ENCODE measurements around the gene LMTK3. TPM values are rescaled to one million over a fixed set of nuclear protein-coding genes. Genes with fewer than 3 reads are reported as not detected.

The LMTK3 gene
- polyA plus RNA-seq, 6 donors from 2014 or later: not detected

DNA sequence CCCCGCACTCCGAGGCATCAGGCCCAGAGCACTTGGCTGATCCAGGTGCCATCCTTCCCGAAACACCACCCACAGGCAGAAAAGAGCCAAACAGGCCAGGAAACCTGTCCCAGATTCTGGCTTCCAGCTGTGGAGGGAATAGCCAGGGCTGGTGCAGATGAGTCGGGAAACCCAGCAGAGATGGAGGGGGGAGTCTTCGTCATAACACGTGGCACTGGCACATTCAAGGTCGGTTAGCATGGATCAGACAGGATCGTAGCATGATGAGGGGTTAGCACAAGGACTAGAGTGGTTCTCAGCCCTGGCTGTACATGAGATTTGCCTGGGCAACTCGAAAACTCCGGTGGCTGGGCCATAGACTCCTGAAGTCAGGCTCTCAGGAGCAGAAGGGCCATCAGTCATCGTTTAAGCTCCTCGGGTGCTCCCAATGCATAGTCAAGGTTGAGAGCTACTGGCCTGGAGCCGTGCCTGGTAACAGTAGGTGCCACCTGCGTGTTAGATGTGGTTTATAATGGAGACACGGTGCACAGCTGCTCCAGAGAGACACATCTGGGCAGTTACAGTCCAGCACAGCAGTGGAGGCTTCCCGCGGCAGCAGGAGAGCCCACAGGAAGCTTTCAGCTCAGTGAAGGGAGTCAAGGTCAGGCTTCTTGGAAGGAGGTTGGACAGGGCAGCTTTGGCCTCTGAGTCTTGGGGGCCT, 36.1 kb downstream of the LMTK3 start:
- Mint-ChIP-seq H3K36me3 (peaks cover 4 to 15% of the 10 kb centered on the region in 2 donors), H3K27ac (peak overlapping the region in 1 of 6 donors; percentile 30), H3K9me3 (no peaks in the 10 kb centered on the region), H3K27me3 (no peaks in the 10 kb centered on the region), H3K4me1 (peaks cover 14 to 21% (median 17%) of the 10 kb centered on the region in 3 donors), H3K4me3 (peak overlapping the region in 1 of 8 donors; percentile 42)
- DNase-seq: no peak
- ATAC-seq (ENCODE audit: low read depth in 2 of 2): no peak

DNA sequence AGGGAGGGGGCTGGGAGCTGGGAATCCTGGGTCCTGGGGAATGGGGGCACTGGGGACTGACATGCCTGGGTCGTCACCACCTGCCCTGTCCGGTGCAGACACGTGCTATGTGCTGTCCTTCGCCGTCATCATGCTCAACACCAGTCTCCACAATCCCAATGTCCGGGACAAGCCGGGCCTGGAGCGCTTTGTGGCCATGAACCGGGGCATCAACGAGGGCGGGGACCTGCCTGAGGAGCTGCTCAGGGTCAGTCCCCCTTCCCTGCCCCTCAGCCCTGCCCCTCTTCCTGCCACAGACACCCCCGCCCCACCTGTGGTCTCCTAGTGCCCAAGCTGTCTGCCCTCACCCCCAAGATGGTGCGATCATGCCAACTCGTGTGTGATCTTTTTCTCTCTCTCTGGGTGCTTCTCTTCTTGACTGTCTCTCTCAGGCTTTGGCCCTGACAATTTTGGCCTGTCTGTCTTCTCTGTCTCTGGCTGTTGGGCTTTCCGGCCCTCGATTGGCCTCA, 37.5 kb downstream of the LMTK3 start:
- H3K9me3 Mint-ChIP-seq: no peaks in the 10 kb centered on the region
- H3K36me3 Mint-ChIP-seq: peaks cover 4 to 16% of the 10 kb centered on the region in 2 donors
- no peak for ATAC-seq (ENCODE audit: low read depth in 2 of 2)
- peaks cover 14 to 21% (median 18%) of the 10 kb centered on the region in 3 donors for H3K4me1 Mint-ChIP-seq
- peak overlapping the region in 1 of 8 donors; percentile 42 for H3K4me3 Mint-ChIP-seq
- H3K27ac Mint-ChIP-seq: peak overlapping the region in 1 of 6 donors; percentile 37
- no peak for DNase-seq
- H3K27me3 Mint-ChIP-seq: no peaks in the 10 kb centered on the region

DNA sequence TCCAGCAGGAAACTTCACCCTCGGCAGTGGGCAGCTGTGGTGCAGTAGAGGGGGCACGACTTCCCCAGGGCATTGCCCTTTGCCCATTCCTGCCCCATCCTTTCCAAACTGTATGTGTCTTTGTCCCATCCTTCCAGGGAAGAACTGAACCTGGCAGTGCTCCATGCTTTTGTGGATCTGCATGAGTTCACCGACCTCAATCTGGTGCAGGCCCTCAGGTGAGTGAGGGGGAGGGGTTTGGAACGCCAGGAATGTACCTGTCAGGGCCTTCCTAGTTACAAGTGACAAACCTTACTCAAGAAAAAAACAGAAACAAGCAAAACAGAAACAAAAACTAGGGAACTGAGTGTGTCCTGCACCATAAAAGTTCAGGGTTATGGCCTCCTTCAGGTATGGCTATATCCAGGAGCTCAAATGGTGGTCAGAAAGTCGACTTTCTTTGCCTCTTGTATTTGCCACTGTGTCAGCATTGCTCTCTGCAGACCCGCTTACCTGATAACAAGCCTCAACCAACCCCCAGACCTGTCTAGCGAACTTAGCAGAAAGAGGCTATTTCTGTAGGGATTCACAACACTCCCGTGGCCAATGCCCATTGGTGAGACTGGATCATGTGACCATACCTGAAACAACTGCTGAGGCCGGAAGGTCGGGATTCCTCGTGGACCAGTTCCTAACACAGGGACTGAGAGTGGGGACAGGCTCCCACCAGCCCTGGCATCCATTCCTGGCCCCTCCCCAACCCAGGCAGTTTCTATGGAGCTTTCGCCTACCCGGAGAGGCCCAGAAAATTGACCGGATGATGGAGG, 38.3 kb downstream of the LMTK3 start:
- peak overlapping the region in 1 of 6 donors; percentile 38 for H3K27ac Mint-ChIP-seq
- peak overlapping the region in 1 of 8 donors; percentile 78 for H3K4me3 Mint-ChIP-seq
- no peaks in the 10 kb centered on the region for H3K27me3 Mint-ChIP-seq
- peaks cover 14 to 28% (median 20%) of the 10 kb centered on the region in 3 donors for H3K4me1 Mint-ChIP-seq
- H3K9me3 Mint-ChIP-seq: no peaks in the 10 kb centered on the region
- DNase-seq: no peak
- ATAC-seq (ENCODE audit: low read depth in 2 of 2): no peak
- peaks cover 4 to 16% of the 10 kb centered on the region in 2 donors for H3K36me3 Mint-ChIP-seq

DNA sequence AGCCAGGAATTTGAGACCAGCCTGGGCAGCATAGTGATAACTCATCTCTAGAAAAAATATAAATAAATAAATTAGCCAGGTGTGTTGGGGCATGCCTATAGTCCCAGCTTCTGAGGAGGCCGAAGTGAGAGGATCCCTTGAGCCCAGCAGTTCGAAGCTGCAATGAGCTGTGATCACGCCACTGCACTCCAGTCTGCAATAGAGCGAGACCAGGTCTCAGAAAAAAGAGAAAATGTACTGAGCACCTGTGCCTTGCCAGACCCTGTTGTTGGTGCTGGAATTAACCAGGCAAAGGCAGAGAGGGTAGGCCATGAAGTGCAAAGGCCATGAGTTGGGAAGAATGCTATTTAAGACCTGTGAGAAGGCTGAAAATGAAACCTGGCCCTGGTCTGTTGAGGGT, 39.8 kb downstream of the LMTK3 start:
- Mint-ChIP-seq H3K36me3 (peaks cover 4 to 16% of the 10 kb centered on the region in 2 donors), H3K27me3 (no peaks in the 10 kb centered on the region), H3K4me3 (peak overlapping the region in 2 of 8 donors; percentile 39 to 88), H3K9me3 (no peaks in the 10 kb centered on the region), H3K27ac (no peak overlapping the region), H3K4me1 (peaks cover 18 to 35% (median 28%) of the 10 kb centered on the region in 3 donors)
- no peak for ATAC-seq (ENCODE audit: low read depth in 2 of 2)
- DNase-seq: no peak

DNA sequence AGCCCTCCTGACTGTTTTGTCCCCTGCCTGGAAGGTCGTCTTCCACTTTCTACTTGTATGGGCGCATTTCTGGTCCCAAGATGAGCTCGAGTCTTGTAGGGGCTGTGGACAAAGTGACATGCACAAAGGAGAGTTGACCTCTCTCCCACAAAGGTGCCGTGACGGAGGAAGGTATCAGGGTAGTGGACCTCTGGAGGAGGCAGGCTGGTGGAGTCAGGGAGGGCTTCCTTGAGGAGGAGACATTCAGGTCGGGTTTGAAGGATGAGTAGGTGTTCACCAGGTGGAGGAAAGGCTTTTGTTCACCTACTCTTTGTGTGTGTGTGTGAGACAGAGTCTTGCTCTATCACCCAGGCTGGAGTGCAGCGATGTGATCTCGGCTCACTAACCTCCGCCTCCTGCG, 40.8 kb downstream of the LMTK3 start:
- H3K4me1 Mint-ChIP-seq: peaks cover 18 to 35% (median 28%) of the 10 kb centered on the region in 3 donors
- ATAC-seq (ENCODE audit: low read depth in 2 of 2) (no peak), DNase-seq (no peak)
- peak overlapping the region; percentile 13 to 96 (median 82) for H3K4me3 Mint-ChIP-seq
- H3K36me3 Mint-ChIP-seq: peaks cover 4 to 16% of the 10 kb centered on the region in 2 donors
- no peaks in the 10 kb centered on the region for H3K27me3 Mint-ChIP-seq
- H3K9me3 Mint-ChIP-seq: no peaks in the 10 kb centered on the region
- H3K27ac Mint-ChIP-seq: peak overlapping the region in 3 of 6 donors; percentile 34 to 57 (median 38)

DNA sequence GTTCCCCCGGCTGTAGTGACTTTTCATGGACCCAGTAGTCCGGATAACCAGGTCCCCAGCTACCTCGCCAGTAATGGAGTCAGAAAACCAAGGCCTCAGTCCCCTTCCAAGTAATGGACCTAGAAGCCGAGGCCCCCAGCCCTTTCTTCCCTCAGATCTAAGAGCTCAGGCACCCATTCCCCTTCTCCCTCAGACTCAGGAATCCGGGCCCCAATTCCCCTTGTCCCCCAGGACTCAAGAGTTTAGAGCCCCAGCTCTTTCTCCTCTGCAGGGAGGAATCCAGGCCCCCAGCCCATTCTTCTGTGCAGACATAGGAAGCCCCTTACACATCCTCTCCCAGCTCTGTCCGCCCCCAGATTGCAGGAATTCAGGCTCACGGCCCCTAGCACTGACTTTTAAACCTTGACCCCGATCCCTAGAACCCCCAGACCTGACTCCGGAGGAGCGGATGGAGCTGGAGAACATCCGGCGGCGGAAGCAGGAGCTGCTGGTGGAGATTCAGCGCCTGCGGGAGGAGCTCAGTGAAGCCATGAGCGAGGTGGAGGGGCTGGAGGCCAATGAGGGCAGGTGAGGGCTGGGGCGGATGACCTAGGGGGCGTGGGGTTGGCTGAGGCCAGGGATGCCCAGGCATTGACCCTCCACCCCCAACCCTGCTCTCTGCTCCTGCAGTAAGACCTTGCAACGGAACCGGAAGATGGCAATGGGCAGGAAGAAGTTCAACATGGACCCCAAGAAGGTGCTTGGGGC, 41.5 kb downstream of the LMTK3 start:
- Mint-ChIP-seq H3K9me3 (no peaks in the 10 kb centered on the region), H3K4me1 (peaks cover 18 to 33% (median 28%) of the 10 kb centered on the region in 3 donors)

DNA sequence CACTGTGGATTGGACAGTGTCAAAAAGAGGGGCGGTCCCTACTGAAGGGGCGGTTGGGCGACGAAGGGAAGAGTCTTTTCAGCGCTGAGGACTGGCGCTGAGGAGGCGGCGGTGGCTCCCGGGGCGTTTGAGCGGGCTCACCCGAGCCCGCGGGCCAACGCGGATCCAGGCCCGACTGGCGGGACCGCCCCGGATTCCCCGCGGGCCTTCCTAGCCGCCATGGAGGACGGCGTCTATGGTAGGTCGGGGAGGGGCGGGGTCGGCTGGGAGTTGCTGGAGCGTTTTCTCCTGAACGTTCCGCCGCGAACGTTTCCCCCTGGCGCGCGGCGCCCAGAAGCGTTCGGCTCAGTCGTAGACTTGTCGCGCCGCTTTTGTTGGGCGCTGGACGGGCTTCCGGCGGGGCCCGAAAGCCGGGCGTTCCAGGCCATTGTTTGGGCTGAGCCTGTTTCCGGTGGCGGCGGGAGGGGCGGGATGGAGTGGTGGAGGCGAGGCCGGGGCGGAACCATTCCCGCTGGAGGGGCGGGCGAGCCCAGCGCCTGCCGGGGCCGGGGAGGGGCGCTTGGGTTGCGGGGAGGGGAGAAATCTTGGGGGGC, 42.2 kb downstream of the LMTK3 start, which contains the start of gene CYTH2:
TSS of gene CYTH2 (plus strand) at position 81 of the 593 bp plus-strand sequence. CDS start at position 220, 139 bp downstream.
- Mint-ChIP-seq H3K27me3 (no peaks in the 10 kb centered on the region), H3K27ac (peak within 1 kb of the TSS; percentile 81 to 98 (median 96)), H3K36me3 (peaks cover 2 to 12% of the 10 kb centered on the region in 2 donors), H3K9me3 (no peaks in the 10 kb centered on the region), H3K4me1 (peaks cover 18 to 33% (median 28%) of the 10 kb centered on the region in 3 donors), H3K4me3 (peak within 1 kb of the TSS; percentile 85 to 96 (median 94))
- no peak for DNase-seq
- ATAC-seq (ENCODE audit: low read depth in 2 of 2): no peak

More for the DNA sequence above, 41.5 kb downstream of the LMTK3 start:
- H3K4me3 Mint-ChIP-seq: peak overlapping the region; percentile 85 to 96 (median 94)
- ATAC-seq (ENCODE audit: low read depth in 2 of 2): no peak
- H3K36me3 Mint-ChIP-seq: peaks cover 4 to 16% of the 10 kb centered on the region in 2 donors
- no peak for DNase-seq
- peak overlapping the region in 4 of 6 donors; percentile 77 to 86 (median 83) for H3K27ac Mint-ChIP-seq
- H3K27me3 Mint-ChIP-seq: no peaks in the 10 kb centered on the region

DNA sequence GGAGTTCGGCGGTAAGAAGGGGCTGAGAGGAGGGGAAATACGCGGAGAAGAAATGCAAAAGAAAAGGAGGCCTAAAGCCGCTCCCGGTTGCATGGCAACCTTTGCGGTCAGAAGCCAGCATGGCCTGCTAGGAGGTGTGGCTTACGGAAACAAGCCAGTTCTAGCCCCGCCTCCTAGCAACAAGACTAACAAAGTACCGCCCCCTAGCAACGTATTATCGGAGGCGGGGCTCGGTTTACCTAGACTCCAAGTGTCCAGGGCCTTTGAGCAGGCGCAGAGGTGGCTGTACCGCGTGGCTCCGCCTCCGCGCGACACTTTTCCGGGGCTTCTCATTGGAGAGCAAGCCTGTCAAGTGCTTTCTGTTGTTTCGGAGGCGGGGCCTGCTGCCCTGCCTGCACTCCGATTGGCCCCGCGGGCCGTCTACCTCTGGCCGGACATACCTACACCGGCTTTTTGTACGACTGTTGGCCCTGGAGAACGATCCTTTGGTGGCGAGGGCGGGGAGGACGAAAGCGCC, 42.8 kb downstream of the LMTK3 start:
- H3K4me3 Mint-ChIP-seq: peak overlapping the region; percentile 85 to 96 (median 94)
- peaks cover 21 to 33% (median 32%) of the 10 kb centered on the region in 3 donors for H3K4me1 Mint-ChIP-seq
- DNase-seq: peak; percentile 100
- peak overlapping the region; percentile 56 to 98 (median 96) for H3K27ac Mint-ChIP-seq
- ATAC-seq (ENCODE audit: low read depth in 2 of 2): peak; percentile 86 to 89
- peaks cover 0 to 8% of the 10 kb centered on the region in 2 donors for H3K36me3 Mint-ChIP-seq
- H3K9me3 Mint-ChIP-seq: no peaks in the 10 kb centered on the region
- H3K27me3 Mint-ChIP-seq: no peaks in the 10 kb centered on the region

DNA sequence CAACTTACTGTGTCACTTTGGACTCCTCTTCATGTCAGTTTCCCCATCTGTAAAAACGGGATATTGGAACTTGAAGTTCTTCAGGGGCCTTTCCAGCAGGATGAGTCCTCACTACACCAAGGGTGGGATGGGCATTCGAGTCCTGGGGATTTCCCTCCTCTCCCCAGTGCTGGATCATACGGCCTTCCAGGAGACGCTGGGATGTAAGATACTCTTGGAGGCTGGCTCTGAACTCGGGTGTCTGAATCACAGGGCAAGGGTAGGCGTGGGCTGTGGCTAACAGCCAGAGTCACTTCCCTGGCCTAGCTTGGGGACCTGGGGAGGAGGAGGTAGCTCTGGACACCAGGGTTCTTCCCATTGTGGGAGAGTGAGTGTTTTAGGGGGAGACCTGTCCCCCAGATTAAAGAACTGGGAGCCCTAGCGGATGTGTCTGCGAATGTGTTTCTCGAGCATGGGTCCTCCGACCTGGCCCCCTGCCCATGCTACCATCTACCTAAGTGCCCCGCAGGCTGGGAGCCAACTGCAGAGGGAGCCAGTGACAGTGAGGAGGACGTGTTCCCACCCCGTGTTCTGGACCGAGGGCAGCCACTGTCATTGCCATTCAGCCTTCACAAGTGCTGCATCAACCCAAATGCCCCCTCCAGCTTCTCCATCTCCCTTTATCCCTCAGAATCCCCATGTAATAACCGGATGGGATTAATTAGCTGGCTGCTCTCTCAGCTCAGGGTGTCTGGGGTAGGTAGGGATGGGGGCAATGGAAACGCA, 44.9 kb downstream of the LMTK3 start:
- Mint-ChIP-seq H3K27ac (peak overlapping the region in 2 of 6 donors; percentile 18 to 23), H3K9me3 (no peaks in the 10 kb centered on the region), H3K4me3 (peak overlapping the region in 5 of 8 donors; percentile 8 to 64 (median 29)), H3K27me3 (no peaks in the 10 kb centered on the region), H3K4me1 (peaks cover 17 to 33% (median 31%) of the 10 kb centered on the region in 3 donors), H3K36me3 (peaks cover 0 to 8% of the 10 kb centered on the region in 2 donors)
- DNase-seq (no peak), ATAC-seq (ENCODE audit: low read depth in 2 of 2) (no peak)

DNA sequence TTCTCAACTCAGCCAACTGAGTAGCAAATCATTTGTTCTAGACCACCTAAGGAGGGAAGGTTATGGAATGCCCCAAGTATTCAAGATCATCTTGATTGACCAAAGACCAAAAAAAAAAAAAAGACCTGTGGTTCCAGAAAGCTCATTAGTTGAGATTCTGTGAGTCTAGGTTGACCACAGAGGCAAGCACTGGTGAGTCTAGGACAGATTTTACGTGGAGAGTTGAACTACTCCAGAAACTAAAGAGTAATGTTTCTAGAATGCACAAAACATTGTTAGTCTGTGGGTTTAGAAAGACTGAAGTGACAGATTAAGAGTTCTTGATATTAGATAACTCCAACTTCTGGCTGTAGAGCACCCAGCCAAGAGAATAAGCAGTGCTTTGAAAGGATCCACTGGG, 46.4 kb downstream of the LMTK3 start:
- ATAC-seq (ENCODE audit: low read depth in 2 of 2) (no peak), DNase-seq (no peak)
- H3K9me3 Mint-ChIP-seq: no peaks in the 10 kb centered on the region
- no peaks in the 10 kb centered on the region for H3K27me3 Mint-ChIP-seq
- H3K27ac Mint-ChIP-seq: peak overlapping the region in 1 of 6 donors; percentile 39
- H3K4me3 Mint-ChIP-seq: no peak overlapping the region
- H3K36me3 Mint-ChIP-seq: no peaks in the 10 kb centered on the region
- H3K4me1 Mint-ChIP-seq: peaks cover 13 to 21% (median 19%) of the 10 kb centered on the region in 3 donors

DNA sequence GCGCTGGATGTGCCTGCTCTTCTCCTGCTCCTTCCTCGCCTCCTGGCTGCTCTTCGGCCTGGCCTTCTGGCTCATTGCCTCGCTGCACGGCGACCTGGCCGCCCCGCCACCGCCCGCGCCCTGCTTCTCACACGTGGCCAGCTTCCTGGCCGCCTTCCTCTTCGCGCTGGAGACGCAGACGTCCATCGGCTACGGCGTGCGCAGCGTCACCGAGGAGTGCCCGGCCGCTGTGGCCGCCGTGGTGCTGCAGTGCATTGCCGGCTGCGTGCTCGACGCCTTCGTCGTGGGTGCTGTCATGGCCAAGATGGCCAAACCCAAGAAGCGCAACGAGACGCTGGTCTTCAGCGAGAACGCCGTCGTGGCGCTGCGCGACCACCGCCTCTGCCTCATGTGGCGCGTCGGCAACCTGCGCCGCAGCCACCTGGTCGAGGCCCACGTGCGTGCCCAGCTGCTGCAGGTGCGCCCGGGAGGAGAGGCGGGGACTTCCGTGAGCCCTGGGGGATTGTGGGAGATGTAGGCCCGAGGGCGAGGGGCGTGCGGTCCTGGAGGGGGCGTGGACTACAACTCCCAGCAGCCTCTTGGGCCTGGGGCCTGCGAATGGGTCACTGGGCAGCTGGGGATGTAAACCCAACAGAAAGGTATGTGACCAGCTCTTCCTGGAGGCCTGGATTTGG, 49.5 kb downstream of the LMTK3 start:
- ATAC-seq (ENCODE audit: low read depth in 2 of 2) (no peak), DNase-seq (no peak)
- H3K4me3 Mint-ChIP-seq: no peak overlapping the region
- H3K36me3 Mint-ChIP-seq: no peaks in the 10 kb centered on the region
- H3K4me1 Mint-ChIP-seq: peaks cover 3 to 5% (median 5%) of the 10 kb centered on the region in 3 donors
- H3K27ac Mint-ChIP-seq: no peak overlapping the region
- no peaks in the 10 kb centered on the region for H3K27me3 Mint-ChIP-seq
- H3K9me3 Mint-ChIP-seq: no peaks in the 10 kb centered on the region

All from naive B cell (primary cell).